ENCODE data around the gene ANKRD6.

- TF ChIP-seq CTCF (IDR thresholded peaks at IDR 0.05): no peak
- TF ChIP-seq POLR2AphosphoS5 (IDR thresholded peaks at IDR 0.05; ENCODE audit: low read depth, low read length): no peak
- TF ChIP-seq REST (IDR thresholded peaks at IDR 0.05; ENCODE audit: insufficient read depth in 1 of 2, low read depth in 2 of 2, low read length in 1 of 2): no peak
- no peak for TF ChIP-seq SIN3A (IDR thresholded peaks at IDR 0.05; ENCODE audit: borderline replicate concordance, insufficient read depth, low read depth, low read length)
- no peak for TF ChIP-seq TCF7L2 (IDR thresholded peaks at IDR 0.05; ENCODE audit: low read depth, low read length)
Observed at GRCh38 chr6:89615882-89616281, 182.9 kb downstream of the ANKRD6 start.
